ENCODE data around the gene DCC.

DCC gene

DNA sequence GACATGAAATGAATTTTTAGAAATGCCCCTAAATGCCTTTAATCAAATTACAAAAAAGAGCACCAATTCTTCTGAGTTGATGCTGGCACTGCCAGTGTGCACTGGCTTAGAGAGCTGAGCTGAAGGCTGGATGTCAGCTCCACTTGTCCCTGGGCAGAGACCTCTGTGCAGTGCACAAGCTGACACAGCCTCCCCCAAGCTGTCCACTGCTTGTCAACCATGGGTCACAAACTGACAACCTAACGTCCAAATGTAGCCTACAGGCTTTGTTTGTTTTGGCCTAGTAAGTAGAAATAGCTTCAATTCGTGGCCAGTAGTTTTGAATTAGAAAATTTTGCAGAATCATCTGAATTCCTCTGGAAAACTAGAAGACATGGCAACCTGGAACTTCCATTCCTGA is 605.6 kb downstream of the DCC start:
- DNase-seq: no peak

DNA sequence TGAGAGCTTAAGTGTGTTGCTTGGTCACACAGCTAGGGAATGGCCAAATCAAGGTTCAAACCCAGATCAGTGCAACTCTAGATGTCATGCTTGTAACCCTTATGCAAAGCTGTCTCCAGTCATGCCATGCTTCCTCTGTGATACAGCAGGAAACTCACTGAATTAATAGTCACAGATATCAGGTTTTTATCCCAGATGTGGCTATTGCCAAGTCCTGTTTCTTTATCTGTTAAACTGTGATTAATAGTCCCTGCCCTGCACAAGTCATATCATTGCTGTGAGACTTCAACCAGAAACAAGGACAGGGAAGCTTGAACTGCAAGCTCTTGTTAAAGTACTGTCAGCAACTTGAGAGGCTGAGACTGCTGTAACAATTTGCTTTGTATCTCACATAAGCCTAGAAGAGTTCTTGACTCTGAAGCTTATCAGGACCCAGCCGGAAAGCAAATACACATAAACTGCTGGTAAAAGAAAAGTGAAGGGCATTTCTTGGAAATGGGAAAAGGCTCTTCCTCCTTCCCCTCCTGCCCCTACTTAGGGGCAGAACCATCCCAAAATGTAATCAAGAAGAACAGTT is 609.0 kb downstream of the DCC start:
- DNase-seq: no peak

- no peak for DNase-seq
These were observed 610.2 kb downstream of the DCC start for GRCh38 chr18:52950155-52950554.

GRCh38 chr18:52953387-52953786 is 613.4 kb downstream of the DCC start:
- DNase-seq: no peak

- no peak for DNase-seq
These were observed 623.5 kb downstream of the DCC start for GRCh38 chr18:52963481-52963880.

GRCh38 chr18:52970686-52971085 is 630.7 kb downstream of the DCC start:
- DNase-seq: no peak

GRCh38 chr18:52971097-52971496 is 631.1 kb downstream of the DCC start:
- no peak for DNase-seq

DNA sequence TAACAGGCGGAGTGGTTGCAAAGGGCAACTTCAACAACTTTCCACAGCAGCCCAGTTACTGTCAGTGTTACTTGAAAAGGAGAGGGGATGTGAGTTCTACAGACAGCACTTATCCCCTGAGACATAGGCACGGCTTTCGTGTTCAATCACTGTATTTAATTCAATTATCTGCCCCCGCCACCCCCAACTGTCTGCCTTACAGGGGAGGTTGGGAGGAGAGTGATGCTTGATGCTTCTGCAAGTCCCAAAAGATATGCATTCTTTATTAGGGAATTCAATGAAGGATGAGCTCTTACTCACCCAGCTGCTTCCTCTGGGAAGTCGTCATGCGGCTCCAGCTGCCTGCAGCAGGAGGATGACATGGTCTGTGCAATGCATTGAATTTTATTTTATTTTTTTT is 639.9 kb downstream of the DCC start:
- peak; percentile 88 for DNase-seq

DNA sequence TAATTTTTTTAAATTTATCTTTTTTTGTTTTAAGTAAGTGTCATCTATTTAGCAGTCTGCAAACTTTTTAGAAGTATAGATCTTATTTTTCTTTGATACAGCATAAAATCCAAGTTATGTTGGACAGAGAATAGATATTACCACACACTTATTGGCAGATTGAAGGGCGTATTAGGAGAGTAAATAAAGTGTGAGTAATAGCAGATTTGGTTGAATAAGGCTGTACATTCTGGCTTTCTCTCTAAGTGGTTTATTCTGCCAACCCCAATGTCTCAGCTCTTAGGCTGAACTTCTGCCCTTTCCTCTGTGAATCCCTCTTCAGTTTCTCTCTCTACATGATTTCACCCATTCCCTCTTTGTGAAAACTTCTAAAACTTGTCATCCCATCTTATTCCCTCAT is 651.2 kb downstream of the DCC start:
- DNase-seq: no peak

DNA sequence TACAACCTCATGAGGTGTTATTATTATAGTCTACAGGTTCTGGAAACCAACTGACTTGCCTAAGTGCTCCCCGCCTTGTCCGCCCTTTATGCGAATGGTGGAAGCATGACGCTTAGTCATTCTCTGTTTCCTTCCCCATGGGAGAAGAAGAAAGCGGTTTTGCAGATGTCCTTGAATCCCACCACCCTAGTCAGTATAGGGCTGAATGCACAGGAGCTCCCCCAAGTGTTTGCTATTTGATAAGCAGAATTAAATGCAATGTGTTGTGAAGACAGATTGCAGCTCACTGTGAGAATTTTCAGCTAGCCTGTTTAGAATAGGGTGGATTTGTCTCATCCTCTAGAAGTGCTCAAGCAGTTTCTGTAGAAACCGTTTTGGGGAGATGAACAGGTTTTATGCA is 652.0 kb downstream of the DCC start:
- peak; percentile 30 for DNase-seq

GRCh38 chr18:52995875-52996274 is 655.9 kb downstream of the DCC start:
- DNase-seq: no peak

DNA sequence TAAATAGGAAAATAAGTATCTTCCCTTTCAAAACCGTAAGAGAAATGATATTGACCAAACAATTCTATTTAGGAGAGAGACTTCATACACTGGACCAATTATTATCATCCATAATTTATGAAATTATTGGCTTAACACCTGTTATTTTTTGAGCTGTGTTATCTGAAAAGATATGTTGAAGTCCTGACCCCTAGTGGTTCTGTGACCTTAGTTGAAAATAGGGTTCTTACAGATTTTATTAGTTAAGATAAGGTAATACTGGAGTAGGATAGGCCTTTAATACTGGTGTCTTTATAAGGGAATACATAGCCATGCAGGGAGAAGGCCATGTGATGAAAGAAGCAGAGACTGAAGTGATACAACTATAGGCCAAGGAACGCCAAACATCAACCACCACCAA is 659.6 kb downstream of the DCC start:
- DNase-seq: no peak

DNA sequence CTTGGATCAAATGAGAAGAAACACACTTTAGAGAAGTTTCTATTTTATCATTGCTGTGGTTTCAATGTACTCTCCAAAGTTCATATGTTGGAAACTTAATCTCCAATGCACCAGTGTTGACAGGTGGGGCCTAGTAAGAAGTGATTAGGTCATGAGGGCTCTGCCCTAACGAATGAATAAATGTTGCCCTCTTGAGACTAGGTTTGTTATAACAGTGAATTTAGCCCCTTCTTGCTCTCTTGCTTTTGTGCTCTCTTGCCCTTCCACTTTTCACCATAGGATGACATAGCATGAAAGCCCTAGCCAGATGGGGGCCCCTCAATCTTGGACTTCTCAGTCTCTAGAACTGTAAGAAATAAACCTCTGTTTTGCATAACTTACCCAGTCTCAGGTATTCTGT is 664.8 kb downstream of the DCC start:
- no peak for DNase-seq

- peak; percentile 11 for DNase-seq
These were observed 678.8 kb downstream of the DCC start for GRCh38 chr18:53018791-53019190.

GRCh38 chr18:53025247-53025646 is 685.2 kb downstream of the DCC start:
- DNase-seq: no peak

- DNase-seq: no peak
These were observed 688.6 kb downstream of the DCC start for GRCh38 chr18:53028565-53028964.

- DNase-seq: no peak
These were observed 693.1 kb downstream of the DCC start for GRCh38 chr18:53033128-53033527.

DNA sequence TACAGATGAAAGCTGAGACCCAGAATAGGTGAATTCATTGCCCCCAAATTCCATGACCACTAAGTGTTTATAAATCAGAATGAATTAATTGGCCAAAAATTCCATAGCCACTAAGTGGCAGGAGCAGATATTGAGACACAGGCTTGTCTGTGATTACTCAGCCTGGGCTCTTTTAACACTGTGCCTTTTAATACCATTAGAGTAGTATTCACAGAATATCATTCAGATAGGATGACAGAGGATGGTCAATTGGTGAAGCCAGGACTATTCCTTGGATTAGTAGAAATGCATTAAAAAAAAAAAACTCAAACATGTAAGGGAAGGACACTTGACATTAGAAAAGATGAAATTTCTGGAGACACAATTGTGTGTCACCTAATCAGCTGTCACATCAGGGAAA is 698.6 kb downstream of the DCC start:
- no peak for DNase-seq

DNA sequence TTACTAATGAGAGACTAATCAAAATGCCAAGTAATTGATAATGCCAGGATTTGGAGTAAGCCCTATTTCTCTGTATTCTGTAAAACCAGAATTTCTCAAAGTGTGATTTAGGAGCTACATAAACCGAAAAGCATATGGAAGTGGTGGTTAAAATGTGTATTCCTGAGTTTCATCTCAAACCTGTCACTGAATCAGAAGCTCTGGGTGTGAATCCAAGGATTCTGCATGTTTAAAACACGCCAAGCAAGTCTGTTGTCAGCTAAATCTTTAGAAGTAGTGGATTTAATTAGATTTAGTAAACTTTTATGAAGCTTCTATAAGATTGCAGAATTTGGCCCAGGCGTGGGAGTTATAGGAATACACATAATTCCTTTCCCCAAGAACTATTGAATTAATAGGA is 700.3 kb downstream of the DCC start:
- DNase-seq: no peak

DNA sequence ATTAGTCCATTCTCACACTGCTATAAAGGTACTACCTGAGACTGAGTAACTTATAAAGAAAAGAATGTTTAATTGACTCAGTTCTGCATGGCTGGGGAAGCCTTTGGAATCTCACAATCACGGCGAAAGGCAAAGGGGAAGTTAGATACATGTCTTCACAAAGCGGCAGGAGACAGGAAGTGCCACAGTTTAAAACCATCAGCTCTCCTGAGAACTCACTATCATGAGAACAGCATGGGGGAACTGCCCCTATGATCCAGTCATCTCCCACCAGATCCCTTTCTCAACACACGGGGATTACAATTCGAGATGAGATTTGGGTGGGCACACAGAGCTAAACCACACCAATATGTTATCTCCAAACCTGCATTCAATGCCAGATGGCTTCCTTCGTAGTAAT is 716.1 kb downstream of the DCC start:
- DNase-seq: no peak

DNA sequence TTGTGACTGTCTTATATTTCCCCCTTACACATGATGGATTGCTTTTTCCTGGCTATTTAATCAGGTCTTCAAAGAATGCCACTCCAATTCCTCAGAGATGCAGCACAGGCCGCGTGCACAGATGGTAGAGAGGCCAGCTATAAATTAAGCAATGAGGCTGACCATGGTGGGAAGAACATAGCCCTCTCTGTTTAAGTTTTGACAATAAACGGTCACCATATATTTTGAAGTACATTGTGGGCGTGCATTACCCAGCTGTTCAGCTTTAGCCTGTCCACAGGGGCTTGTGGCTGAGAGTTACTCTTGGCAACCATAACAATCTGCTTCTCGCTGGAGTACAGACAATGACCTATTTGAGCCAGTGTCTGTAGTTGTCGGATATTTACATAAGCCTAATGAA is 730.8 kb downstream of the DCC start:
- DNase-seq: peak; percentile 13

DNA sequence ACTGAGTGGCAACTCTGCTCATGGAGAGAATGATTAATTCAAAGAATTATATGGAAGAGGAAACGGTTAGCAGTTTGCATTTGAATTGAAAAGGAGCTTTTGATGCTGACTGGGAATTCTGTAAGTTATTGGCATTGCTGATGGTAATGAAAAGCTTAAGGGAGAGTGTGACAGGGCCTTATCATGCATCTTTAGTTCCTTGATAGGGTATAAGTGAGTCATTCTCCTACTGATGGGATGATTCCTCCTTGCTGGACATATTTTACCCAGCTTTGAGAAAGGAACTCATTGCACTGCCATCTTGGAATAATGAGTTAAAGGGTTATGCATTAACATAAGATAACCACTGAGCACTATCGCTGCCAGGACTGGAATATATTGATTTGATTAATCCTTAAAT is 740.7 kb downstream of the DCC start:
- DNase-seq: no peak

GRCh38 chr18:53093636-53094035 is 753.6 kb downstream of the DCC start:
- peak; percentile 67 for DNase-seq

DNA sequence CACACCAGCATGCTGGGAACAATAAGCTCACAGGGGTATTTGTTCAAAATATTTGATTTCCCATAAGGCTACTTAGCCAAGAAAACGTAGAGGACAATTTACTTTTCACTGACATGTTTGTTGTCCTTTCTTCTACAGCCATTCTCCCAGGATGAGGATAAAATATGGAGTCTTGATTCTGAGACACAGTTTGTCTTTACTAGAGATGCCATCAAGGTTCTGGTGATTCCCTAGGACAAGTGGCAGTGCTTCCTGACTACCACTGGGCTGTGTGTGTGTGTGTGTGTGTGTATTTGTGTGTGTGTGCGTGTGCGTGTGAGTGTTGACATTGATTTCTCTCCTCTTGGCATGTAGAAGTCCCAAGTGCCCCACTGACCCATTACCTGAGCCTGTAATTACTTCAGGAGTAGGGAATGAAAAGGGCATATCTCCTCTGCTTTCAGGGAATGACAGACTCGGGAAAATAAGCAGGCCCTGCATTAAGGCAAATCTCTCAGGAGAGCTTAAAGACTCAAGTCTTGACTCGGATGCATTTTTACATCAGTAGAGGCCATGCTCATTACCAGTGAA is 761.6 kb downstream of the DCC start:
- DNase-seq: peak; percentile 65

DNA sequence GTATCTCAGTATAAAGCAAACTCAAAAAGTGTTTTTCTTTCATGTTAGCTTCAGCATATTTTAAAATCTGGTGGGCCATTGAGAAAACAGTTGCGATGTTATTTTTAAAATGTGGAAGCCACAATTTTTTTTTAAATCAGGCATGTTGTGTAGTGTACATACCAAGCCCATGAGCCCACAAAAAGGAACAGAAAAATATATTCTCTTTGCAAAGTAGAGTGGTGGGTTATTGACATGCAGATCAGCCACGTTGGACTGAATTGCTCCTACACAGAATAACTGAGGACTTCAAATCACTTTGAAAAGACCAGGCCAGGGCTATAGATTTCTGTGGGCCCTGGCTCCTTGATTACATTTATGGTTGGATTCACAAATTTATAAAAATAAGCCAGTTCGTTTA is 774.4 kb downstream of the DCC start:
- no peak for DNase-seq

Measured in eye (tissue), 1 donor.